Hindlimb muscle (tissue), 1 donor: ENCODE measurements around the gene GALNT7. TPM values are rescaled to one million over a fixed set of nuclear protein-coding genes. Genes with fewer than 3 reads are reported as not detected.

Source experiments
- DNase-seq: peaks from one replicate; pipeline ENCODE4 v3.0.0-alpha.2; 2013
- polyA plus RNA-seq: library from polyadenylated mRNA; unstranded; fragments of 120-200 nt; gene quantifications from one replicate; pipeline ENCODE4 v1.2.1, GENCODE V29; 2013; ENCODE audit not compliant: insufficient read length

GALNT7 gene
- polyA plus RNA-seq, 1 donor = 25.7 TPM

GRCh38 chr4:173311368-173311767 lies 142.8 kb downstream of the GALNT7 start:
- DNase-seq = no peak

- DNase-seq = no peak
Observed at GRCh38 chr4:173314715-173315114, 146.1 kb downstream of the GALNT7 start.

- no peak for DNase-seq
Observed at GRCh38 chr4:173316060-173316459, 147.4 kb downstream of the GALNT7 start.

GRCh38 chr4:173317004-173317403 lies 148.4 kb downstream of the GALNT7 start:
- no peak for DNase-seq

- DNase-seq = no peak
Observed at GRCh38 chr4:173318240-173318639, 149.6 kb downstream of the GALNT7 start.

GRCh38 chr4:173318648-173319211 lies 150.1 kb downstream of the GALNT7 start:
- no peak for DNase-seq

- DNase-seq = no peak
Observed at GRCh38 chr4:173319696-173320095, 151.1 kb downstream of the GALNT7 start.

- DNase-seq = no peak
Observed at GRCh38 chr4:173325007-173325736, 156.6 kb downstream of the GALNT7 start.

GRCh38 chr4:173328236-173328901 lies 159.8 kb downstream of the GALNT7 start:
- DNase-seq = no peak

GRCh38 chr4:173330590-173330989 lies 162.0 kb downstream of the GALNT7 start:
- no peak for DNase-seq

- DNase-seq = no peak
Observed at GRCh38 chr4:173332021-173332487, 163.4 kb downstream of the GALNT7 start.

GRCh38 chr4:173332963-173333657 lies 164.5 kb downstream of the GALNT7 start:
- no peak for DNase-seq

GRCh38 chr4:173333658-173334084 lies 165.1 kb downstream of the GALNT7 start:
- peak; percentile 75 for DNase-seq

- DNase-seq = peak; percentile 100
Observed at GRCh38 chr4:173334085-173334890, 165.7 kb downstream of the GALNT7 start, which contains the start of gene HMGB2. Gene HMGB2, minus strand, starts transcription at chr4:173334358. Its CDS starts 709 bp downstream, at chr4:173333649.

GRCh38 chr4:173334891-173335752 lies 166.5 kb downstream of the GALNT7 start:
- peak; percentile 67 for DNase-seq

- no peak for DNase-seq
Observed at GRCh38 chr4:173337463-173337862, 168.9 kb downstream of the GALNT7 start.

GRCh38 chr4:173343832-173344397 lies 175.3 kb downstream of the GALNT7 start:
- no peak for DNase-seq

GRCh38 chr4:173345648-173346047 lies 177.0 kb downstream of the GALNT7 start:
- no peak for DNase-seq

GRCh38 chr4:173346074-173346473 lies 177.5 kb downstream of the GALNT7 start:
- no peak for DNase-seq

GRCh38 chr4:173347467-173347866 lies 178.9 kb downstream of the GALNT7 start:
- DNase-seq = no peak

- no peak for DNase-seq
Observed at GRCh38 chr4:173357939-173358338, 189.3 kb downstream of the GALNT7 start.
